CD4-positive, alpha-beta T cell treated with Interleukin-15 for 1 hour (primary cell): ENCODE results near the gene PPP2R2B.

Source experiments
- DNase-seq: peaks from one replicate; pipeline ENCODE4 v3.0.0-alpha.2; 2020

PPP2R2B gene

DNA sequence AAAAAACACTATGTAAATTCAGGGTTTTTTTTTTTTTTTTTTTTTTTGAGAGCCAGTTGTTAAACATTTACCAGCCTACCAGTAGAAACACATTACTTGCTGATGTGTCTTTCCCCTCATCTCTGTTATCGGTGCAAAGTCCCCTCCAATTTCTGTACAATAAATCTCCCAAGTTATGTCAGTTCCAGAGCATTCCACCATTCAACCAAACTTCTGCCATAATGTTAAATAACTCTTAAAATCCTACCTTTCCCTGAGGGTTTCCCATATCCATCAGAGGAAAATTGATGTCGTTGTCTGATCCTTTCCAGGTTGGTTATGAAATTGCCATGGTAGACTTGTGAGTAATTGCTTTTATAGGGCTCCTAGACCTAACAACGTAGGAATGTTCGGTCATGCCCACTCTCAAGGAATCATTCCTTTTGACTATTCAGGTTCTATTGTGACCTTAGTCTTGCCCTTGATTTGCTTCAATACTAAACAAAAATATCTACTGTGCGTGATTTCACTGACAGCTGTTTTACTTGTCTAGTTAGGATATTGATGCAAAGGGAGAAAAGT lies 5.6 kb upstream of the PPP2R2B start:
- no peak for DNase-seq

DNA sequence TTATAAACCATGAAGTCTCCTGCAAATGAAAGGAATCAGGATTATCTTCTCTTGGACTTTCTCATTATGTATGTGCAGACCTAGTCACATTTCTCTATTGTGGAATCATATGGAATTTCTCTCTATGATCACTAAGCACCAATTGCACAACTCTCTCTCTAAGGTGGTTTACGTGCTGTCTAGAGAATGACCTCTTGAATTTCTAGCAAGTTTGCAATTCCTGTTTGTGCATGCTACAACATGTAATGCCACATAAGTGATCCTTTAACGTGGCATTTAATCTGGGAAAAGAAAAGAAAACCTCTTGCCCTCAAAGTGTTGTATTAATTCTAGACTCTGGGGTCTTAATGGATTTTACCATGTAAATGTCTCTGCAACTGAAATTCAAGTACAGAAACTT lies 5.0 kb upstream of the PPP2R2B start:
- DNase-seq, result no peak

DNA sequence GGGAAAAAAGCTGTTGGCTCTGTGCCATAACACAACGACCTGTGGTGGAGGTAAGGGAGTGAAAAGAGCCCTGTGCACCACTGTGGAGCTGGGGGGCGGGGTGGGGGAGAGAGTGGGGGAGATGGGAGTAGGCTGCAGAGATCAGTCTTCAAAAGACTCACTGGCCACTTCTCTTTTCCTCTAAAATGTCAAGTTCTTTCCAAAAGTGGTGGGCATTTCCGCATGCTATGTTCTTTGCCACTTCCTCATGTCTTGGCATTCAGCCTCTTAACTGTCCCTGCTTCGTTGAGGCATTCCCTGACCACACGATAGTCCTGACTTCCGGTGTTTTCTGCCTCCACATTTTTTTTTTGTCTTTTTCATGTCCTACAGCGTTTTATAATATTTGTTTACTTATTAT lies 2.4 kb upstream of the PPP2R2B start:
- DNase-seq, result no peak

DNA sequence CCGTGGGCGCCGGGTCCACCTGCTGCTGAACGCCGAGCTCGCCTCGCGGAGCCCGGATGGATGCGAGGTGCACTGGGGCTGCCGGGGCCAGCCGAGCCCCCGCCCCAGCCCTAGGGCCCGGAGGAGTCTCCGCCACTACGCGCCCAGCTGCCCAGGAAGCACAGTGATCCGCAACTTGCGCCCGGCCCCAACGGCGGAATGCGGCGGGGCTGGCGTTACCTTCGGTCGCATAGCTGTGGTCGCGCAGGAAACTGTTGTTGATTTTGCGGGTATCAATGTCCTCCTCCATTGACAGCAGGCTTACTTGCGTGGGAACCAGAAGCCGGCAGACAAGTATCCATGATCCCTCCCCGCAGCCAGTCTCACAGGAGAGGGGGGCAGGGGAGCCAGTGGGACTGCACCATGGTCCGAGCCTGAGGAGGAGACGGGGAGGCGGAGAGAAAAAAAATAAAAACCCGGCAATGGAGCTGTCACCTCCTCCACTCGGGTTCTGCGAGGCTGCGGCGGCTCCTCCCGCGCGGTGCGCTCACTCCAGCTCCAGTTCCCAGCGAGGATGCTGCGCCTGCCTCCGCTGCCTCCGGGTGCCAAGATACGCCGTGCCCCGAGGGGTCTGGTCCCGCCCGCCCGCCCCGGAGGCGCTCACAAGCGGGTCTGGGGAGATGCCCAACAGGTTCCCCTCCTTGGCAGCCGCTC lies 628 bp downstream of the PPP2R2B start:
- no peak for DNase-seq

DNA sequence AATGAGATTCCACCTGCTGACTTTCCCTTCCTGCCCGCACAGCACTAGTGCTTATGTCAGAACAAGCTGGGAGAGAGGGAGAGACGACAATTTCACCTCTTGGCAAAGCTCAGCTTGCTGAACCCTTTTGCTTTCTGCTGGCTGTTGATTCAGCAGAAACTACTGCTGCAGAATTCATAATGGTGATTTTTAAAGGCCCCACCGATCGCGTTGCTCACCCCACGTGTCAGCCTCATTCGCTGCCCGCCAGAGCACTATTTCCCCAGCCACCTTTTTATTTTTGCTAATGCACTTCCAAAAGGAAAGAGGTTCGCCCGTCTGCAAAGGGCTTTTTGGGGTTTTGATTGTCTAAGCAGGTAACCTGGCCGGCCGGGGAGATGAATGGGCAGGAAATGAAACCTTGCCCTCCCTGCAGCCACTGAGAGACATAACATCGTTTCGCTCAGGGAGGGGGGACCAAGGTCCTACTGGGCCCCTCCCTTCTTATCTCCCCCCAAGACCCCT lies 1.3 kb downstream of the PPP2R2B start:
- DNase-seq, result no peak

DNA sequence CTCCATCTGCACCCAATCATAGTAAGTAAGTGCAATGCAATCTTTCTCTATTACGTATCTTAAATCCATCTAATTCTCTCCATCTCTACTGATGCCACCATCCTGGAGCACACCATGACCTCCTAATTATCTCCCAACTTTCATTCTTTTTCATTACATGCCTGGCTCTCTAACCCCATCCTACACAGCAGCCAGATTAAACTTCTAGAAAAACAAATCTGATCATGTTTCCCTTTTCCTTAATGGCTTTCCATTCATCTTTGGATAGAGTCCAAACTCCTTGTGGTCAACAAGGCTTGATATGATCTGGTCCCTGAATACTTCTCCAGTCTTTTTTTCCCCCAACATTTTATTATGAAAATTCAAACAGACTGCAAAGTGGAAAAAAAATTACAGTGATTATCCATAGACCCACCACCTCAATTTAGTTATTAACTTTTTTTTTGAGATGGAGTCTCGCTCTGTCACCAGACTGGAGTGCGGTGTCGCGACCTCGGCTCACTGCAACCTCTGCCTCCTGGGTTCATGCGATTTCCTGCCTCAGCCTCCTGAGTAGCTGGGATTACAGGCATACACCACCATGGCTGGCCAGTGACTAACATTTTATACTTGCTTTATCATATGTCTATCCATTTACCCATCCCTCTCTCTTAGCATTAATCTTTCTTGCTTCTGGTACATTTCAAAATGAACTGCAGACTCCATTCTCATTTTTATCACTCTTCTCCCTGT lies 5.2 kb downstream of the PPP2R2B start:
- no peak for DNase-seq

DNA sequence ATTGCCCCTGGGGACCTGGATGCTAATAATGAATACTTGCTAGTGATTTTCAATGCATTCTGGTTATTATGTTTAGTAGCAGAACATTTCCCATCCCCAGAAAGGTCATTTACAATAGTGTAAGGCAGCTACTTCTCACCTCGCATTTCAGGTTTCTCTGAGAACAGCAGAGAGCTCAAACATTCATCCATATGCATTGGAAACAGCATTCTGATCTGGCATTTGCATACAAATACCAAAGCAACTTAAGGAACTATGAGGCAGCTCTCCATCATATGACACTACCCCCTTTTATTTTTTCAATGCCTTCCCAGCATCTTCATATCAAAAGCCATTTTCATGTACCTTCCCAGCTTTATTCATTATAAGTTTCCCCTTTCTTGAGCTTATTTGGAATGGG lies 6.4 kb downstream of the PPP2R2B start:
- DNase-seq, result no peak

DNA sequence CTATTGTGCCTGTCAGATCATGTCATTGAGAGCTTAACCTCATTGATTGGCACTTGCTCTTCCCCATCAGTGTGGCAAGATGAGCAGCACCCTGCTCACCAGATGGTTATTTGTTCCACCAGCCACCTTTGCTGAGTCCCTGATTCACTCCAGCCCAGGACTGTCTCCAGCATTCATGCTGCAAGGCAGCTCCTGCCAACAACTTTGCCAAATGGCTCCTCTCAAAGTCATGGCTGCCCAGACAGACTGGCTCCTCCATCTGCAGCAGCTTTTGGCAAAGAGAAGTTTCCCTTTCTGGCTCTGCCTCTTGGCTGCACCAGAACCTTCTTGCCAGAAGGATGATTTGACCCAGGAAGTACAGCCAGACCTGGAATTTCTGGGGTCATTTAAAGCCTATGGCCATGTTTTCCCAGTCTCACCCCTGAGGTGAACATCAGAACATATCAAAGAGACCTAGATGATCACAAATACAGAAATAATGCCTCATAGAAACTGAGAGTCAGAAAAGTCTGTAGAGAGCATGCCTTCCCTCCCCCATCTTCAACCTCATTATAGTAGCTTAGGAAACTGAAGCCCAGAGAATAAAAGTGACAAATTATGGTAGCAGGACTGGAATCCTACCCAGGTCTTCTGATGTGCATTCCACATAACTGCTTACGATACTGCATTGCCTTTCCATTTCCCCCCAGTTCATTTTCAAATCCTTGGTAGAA lies 10.4 kb downstream of the PPP2R2B start:
- DNase-seq, result no peak

DNA sequence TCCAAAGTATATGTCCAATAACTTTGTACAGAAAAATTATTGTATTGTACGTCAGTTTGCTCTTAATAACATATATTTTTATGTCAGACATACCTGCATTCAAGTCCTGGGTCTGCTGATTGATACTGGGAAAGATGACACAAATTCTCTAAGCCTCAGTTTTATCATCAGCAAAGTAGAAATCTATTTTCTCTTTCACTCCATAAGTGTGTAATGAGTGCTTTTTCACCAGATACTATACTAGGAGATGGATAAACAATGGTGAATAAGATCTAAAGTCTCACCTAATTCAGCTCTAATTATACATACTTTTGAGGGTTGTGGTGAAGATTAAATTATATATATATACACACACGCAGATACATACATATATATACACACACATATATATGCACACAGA lies 12.3 kb downstream of the PPP2R2B start:
- no peak for DNase-seq

DNA sequence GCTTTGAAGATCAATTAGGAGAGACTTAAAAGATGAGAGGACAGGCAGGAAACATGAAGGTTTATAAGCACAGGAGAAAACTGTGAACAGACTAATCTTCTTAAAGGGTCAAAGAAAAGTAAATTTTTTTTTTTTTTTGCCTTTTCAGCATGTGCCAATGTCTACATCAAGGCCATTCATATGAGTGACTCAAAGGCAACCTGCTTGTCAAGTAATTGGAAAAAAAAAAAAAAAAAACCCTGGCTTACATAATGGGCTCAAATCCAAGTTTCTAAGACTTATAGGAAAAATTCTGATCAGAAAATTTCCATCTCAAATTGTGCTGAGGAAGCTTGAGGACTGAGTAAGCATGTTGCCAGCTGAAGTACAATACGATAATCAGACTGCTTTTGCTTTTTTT lies 15.9 kb downstream of the PPP2R2B start:
- DNase-seq, result no peak

DNA sequence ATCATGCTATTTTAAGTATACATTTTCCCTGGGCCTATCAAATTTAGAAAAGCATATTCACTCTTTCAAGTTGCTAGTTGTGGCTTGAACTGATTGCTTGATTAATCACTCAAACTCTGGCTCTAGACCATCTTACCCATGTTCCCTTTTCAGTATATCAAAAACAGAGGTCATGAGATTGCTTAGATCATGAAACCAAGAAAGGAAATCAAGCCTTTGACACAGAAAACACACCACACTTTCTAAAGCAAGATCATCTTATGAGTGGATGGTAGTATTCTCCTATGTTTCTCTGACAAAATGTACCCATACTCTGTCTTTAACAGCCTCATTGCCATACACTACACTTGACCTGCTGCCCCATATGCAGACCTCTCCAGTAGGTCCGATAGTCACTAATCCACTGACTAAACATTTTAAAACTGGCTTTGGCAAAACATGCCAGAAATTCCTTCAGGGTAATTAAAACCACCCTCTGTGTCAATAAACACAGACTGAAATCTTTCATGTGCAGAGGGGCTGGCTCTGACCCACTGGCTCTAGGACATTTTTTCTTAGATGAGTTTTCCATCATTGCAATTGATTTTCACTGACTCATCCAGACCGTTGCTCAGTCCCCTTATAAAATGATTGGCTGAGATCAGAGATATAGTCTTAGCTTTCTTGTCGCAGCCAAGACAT lies 18.2 kb downstream of the PPP2R2B start:
- DNase-seq, result no peak

DNA sequence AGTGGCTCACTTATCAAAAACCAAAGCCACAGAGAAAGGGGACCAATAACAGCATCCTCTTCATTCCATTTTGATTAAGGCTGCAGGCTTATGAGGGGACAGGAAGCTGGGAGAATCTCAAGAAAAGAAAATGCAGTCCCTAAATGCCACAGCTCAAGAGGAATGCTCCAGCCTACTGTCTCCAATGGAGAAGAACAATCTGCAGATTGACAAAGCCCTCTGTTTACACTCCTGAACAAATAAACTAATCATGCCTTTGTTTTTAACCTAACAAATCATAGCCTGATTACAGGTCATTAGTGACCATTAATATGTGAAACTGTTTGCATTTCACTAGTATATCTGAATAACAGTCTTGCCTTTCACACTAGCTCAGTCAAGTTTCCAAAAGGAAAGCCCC lies 26.5 kb downstream of the PPP2R2B start:
- no peak for DNase-seq

DNA sequence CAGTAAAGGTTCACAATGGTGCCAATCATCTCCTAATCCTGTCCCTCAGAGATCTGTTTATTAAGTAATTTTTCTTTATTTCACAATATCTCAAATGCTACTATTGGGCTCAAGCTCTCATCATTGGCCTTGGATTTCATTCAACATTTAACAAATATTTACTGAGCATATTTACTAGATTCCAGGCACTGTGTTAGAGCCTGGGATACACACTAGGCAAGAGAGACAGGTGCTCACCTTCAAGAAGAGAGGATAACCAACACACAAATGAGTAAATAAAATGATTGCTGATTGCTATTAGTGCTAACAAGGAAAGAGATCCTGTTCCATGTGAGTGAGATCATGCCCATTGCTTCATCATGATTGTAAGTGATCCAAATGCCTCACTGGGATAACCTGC lies 27.4 kb downstream of the PPP2R2B start:
- DNase-seq, result no peak

DNA sequence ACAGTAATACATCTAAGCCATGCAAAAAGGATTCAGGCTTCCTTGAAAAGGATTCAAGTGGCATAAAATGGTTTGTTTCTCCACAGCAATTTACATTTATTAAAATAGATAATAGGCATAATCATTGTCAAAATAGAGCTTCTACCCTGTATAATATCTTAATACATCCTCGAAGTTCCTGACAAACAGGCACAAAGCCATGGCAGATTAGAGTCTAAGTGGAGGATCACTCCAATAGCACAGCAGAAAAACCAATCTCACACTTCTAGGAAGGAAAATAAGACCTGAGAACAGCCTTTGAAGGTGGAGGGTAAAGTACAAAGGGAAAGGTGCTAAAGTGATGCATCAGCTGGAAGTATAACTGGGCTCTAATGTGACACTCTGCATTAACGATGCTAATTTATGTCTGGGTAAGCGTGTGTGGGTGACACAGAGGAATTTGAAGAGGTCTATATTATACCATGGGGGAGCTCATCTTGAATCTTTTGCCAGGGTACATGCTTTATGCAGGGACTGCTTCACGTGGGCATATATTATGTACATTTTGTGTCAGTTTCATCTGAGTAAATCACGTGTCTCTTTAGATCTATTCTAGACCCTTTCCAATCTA lies 28.8 kb downstream of the PPP2R2B start:
- DNase-seq, result no peak

DNA sequence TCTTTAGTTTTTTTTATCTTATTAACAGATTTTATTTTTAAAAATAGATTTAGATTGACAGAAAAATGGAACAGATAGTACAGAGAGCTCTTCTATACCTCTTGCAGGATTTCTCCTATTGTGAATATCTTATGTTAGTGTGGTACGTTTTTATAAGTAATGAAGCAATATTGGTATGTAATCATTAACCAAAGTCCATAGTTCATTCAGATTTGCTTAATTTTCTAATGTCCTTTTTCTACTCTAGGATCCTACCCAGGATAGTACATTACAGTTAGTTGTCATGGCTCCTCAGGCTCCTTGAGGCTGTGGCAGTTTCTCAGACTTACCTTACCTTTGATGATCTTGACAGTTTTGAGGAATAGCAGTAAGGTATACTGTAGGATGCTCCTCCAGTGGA lies 30.4 kb downstream of the PPP2R2B start:
- no peak for DNase-seq

DNA sequence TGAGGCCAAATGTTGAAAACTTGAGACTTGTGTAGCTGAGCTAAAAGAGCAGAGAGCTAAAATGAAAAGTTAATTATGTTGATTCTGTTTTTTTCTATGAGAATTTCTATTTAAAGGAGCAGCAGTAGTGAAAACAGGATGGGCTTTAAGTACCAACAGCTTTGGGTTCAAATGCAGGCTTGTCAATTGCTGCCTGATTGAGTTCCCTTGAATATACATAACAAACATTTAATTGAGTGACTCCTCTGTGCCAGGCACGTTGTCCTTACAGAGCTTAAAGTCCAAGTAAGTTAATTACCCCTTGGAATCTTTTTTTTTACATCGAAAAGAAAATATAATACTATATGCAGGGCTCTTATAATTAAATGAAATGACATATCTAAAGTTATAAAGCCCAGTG lies 38.5 kb downstream of the PPP2R2B start:
- no peak for DNase-seq

DNA sequence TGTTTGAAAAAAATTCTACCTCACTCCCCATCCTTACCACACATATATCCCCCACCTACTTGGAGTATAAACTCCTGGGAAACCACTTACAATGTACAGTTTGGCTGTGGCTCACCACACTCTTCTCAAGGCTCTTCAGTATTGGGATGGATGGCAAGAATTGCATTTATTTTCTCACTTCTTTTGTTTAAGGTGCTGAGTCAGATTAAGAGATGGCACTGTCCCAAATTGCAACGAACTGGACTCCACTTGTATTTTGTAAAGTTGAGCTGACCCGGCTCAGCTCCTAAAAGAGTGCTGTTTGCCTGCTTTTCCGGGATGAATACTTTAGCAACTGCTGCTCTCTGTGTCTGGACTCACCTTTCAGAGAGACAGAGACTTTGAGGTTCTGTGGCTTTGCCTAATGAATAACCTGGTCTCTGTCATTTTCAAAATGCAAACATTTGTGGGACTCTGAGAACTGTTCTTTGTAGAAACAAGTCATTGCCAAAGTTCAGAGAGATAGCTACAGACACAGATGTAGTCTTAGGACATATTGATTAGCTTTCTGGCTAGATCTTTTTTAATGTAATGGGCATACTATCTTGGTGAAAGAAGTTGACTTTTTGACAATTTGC lies 42.2 kb downstream of the PPP2R2B start:
- DNase-seq, result no peak

DNA sequence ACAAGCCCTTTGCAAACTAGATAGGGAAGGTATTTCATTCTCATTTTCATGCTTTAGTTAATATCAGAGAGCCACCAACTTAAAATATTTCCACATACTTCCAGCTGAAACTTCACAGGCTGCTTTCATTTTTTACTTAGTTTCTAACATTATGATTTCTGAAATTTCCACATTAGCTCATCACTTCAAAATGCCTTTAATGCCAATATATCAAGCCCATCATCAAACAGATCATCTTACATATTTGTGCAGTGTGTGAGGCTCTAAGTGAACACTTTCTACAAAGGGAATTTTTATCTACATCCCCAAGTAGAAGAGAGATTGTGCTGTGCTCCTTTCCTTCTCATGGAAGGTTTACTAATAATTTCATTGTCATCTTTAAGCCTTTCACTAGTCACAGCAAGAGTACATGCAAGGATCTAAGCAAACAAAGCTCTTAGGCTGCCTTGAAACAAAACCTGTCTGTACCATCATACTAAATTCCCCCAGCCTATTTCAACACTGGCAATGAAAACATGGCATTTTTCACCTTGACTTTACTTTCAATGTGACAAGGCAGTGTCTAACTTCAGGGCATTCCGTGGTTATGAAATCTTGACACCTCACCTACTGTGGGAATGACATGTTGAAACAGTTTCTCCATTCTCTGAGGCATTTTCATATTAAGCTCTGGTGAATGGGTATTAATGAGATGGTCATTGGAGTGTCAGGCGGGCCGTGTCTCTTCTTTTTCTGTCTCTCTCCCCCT lies 45.4 kb downstream of the PPP2R2B start:
- DNase-seq, result no peak

DNA sequence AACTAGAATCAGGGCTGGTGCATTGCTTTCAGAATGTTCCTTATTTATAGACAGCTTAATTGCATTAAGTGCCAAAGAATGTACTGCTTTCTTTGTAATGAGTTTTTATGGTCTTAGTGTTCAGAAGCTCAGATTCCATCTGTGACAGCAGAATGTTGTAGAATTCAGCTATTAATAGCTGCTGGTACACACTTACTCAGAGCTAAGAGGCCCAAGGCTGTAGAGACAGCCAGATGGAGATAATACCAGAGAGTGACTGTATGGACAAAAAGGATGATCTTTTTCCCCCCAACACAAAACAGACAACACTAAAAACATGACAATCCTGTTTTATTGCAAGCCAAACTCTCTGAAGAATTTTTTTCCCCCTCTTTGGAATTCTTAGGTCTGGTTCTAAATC lies 50.2 kb downstream of the PPP2R2B start:
- no peak for DNase-seq

DNA sequence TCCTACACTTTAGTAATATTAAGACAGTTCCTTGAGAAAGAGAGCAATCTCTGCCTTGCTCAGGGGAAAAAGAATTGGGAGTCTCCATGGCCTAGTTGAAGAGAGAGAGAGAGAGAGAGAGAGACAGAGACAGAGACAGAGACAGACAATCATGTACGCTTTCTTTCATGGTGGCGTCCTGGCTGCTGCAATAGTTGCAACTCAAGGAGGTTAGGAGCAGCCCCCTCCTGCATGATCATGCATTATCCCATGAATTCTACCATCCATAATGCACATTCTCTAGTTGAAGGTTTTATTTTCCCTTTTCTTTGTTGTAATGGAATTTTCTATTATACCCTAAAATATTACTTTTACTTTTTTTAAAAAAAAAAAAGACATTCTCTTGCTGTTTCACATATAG lies 50.7 kb downstream of the PPP2R2B start:
- DNase-seq, result no peak

DNA sequence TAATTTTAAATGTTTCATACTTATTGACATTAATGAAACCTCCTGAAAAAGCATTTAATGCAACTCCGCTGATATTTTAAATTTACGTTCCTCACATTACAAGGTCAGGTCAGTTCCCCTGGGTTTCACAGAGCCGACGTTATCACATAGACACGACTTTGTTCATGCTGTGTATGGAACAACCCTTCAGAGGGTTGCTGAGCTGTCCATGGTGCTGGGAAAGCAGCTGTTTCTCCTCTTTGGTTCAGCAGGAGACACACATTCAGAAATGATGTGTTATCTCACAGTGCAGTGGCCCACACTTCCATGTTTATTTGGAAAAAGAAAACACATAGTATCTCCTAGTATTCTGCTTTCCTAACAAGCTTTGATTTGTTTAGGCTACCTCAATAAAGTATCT lies 53.5 kb downstream of the PPP2R2B start:
- DNase-seq, result no peak
